HG02571 (cell line): Measurements from ENCODE around the gene PDE11A.
"Not testable (repeated sequence)": the region's sequence is repeated elsewhere in the genome, so short reads cannot be mapped to it uniquely, and the experiment has no call there.

Experiments used
- ATAC-seq: cut with Tn5 transposase; IDR thresholded peaks from one replicate; pipeline ENCODE4 v1.9.1; 2021; ENCODE audit warnings: mild to moderate bottlenecking, moderate library complexity; ENCODE audit not compliant: unreplicated experiment

Gene PDE11A

GRCh38 chr2:178072383-178073301 is at the start of gene PDE11A:
Gene PDE11A (minus strand): TSS chr2:178072777. CDS start chr2:178072437, 340 bp downstream.
- ATAC-seq: no peak

- ATAC-seq: no peak
Observed at GRCh38 chr2:178119179-178119922, 46.8 kb upstream of the PDE11A start.

- no peak for ATAC-seq
Observed at GRCh38 chr2:178117725-178118124, 45.1 kb upstream of the PDE11A start.

- no peak for ATAC-seq
Observed at GRCh38 chr2:178115271-178115670, 42.7 kb upstream of the PDE11A start.

GRCh38 chr2:178114462-178114861 is 41.9 kb upstream of the PDE11A start:
- peak; percentile 42 for ATAC-seq

- ATAC-seq: peak; percentile 85
Observed at GRCh38 chr2:178112202-178113152, 39.9 kb upstream of the PDE11A start, which contains the start of gene RBM45. Gene RBM45 (plus strand): TSS chr2:178112437. CDS start chr2:178112547, 110 bp downstream.

GRCh38 chr2:178111743-178112142 is 39.2 kb upstream of the PDE11A start:
- ATAC-seq: no peak

GRCh38 chr2:178110681-178111080 is 38.1 kb upstream of the PDE11A start:
- ATAC-seq: no peak

- no peak for ATAC-seq
Observed at GRCh38 chr2:178109813-178110212, 37.2 kb upstream of the PDE11A start.

GRCh38 chr2:178108176-178108575 is 35.6 kb upstream of the PDE11A start:
- no peak for ATAC-seq

- ATAC-seq: no peak
Observed at GRCh38 chr2:178106053-178106452, 33.5 kb upstream of the PDE11A start.

- ATAC-seq: no peak
Observed at GRCh38 chr2:178105566-178105965, 33.0 kb upstream of the PDE11A start.

- ATAC-seq: no peak
Observed at GRCh38 chr2:178101321-178102079, 28.9 kb upstream of the PDE11A start.

- ATAC-seq: no peak
Observed at GRCh38 chr2:178093471-178093870, 20.9 kb upstream of the PDE11A start.

GRCh38 chr2:178088774-178089270 is 16.2 kb upstream of the PDE11A start:
- no peak for ATAC-seq

- no peak for ATAC-seq
Observed at GRCh38 chr2:178084273-178084672, 11.7 kb upstream of the PDE11A start.

- no peak for ATAC-seq
Observed at GRCh38 chr2:178082408-178083045, 9.9 kb upstream of the PDE11A start.

GRCh38 chr2:178079279-178079678 is 6.7 kb upstream of the PDE11A start:
- ATAC-seq: not testable (repeated sequence)

- no peak for ATAC-seq
Observed at GRCh38 chr2:178076130-178076529, 3.6 kb upstream of the PDE11A start.
